Stimulated activated naive CD8-positive, alpha-beta T cell treated with anti-CD3 and anti-CD28 coated beads, Interleukin-15, Interleukin-2, amounts not matched to agents 100 U/mL and 50 U/mL, for 24 hours (primary cell): ENCODE data around the gene SLC9A9.
A peak's percentile ranks its signal among the peaks of the same experiment; 100 is the strongest.

ENCODE experiments used
- ATAC-seq: fragments of 150-1000 bp; cut with Tn5 transposase; one replicate; pipeline ENCODE4 v1.10.0; 2021
- DNase-seq: peaks from one replicate; pipeline ENCODE4 v3.0.0; 2021

SLC9A9 gene

DNA sequence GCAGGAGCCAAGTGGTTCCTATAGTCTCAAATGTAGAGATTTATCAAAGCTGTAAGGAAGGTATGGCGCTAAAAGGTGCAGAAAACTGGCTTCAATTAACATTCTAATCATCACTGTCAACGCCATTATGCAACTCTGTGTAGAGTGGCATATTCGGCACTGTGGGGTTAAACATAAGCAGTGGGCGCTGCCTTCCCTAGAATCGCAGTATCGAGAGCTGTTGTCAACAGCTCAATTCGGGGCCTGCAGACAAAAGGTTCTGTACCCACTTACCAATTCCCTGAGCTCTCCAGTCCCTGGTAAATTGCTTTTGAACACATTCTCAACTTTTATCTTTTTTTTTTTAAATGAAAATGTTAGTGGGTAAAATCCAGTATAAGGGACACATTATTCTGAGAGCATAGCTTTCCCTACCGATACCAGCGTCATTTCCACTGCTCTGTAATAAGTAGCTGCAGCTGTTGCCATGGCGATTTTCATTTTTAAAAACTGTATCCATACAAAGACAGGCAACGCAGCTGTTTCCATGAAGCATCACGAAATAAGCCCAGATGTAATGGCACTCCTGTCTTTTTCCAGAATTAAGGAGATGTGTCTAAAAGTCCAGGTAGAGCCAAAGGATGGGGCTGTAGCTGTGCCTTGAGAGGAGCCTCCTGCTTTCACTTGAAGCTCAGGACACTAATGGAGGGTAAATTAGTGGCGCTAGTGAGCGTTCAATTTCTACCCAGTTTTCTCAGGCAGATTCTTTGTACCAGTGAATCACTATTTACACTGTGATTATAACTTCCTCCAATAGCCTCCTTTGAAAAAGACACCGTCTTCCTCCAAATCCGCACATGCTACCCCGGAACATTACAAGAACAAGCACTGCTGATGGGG lies 250.3 kb downstream of the SLC9A9 start:
- no peak for ATAC-seq

DNA sequence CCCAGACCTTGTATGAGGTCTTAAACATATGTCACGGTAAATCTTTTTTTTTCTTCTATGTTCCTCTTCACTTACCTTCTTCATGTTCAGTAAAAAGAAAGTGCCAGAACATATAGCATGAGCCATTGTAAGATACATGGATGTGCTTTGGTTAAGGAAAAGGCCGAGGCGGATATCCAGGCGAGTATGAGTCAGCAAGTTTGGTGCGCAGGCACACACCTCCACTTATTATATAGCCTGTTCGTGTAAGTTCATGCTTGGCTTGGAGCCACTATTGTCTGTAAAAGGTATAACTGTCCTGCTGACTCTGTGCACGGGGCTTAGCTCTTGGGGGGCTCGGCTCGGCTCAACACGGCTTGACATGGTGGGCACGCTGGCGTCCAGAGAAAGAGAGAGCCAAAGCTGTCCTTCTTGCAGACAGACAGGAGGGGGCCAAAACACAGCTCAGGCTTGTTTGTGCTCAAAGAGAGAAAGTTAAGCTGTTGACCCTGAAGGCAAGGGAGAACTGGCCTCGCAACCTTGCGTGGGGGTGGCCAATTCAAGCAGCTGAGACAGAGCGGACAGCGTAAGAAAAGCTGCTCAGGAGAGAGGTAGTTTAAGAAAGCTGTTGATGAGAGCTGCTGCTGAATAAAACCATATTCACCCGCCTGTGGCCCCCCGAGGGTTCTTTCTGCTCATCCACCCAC lies 251.2 kb downstream of the SLC9A9 start:
- DNase-seq: no peak
- ATAC-seq: no peak

More for the DNA sequence above, 250.3 kb downstream of the SLC9A9 start:
- DNase-seq: no peak

DNA sequence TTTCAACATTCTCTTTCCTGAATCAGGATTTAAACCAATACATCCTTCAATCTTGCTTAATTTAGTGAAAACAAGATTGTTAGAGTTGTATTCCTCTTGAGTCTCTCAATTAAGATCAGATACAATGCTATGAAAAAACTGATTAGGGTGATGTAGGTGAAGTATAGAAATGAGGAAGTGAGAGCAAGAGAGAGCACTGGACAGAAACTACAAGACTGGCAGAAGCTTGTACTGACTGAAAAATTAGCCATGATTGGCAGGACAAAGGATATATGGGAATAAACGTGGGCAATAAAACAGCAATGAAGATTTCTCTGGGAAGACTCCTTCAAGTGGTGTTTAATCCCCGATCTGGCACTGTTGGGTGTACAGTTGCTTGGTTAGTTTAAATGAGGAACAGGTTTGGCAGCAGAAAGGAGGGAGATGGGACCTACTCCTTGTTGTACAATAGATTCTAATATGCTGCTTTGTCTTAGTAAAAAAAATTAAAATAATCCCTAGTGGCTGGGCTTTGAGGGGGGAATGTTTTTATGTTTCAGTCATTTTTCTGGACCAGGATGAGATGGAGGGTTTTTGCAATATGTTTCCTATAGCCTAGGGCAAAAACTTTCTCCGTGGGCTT lies 252.7 kb downstream of the SLC9A9 start:
- no peak for ATAC-seq
- DNase-seq: no peak

DNA sequence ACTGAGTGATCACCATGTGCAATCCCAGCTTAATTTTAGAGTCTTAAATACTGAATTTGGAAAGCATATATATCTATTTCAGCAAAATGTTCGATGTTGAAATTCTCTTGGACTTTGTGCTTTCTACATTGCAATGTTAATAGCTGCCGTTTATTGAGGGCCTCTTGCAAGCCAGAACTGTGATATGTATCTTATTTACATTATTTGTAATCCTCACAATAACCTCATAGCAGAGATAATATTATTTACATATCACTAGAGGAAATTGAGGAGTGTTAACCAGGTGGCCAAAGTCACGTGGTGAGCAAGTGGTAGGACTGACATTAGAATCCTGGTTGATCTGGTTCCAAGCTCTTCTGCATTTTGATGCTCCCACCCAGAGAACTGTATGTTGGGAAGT lies 254.1 kb downstream of the SLC9A9 start:
- ATAC-seq: no peak

DNA sequence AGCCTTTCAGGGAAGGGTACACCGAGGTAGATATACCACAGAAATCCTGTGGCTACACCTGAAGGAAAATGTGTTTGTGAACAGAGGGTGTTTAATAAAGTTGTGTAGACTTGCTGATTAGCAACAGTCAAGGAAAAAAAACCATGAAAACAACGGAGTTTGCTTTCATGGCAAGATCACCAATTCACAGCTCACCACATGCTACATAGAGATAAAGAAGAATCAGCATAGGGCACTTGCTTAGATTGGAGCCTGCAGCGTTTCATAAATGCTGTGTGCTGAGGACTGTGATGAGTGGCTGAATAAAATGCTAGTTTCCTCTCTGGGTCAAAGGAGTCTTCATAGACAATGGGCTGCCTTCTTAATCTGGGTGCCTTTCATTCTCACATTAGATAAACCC lies 257.6 kb downstream of the SLC9A9 start:
- ATAC-seq (no peak), DNase-seq (no peak)

More for the DNA sequence above, 254.1 kb downstream of the SLC9A9 start:
- DNase-seq: no peak

DNA sequence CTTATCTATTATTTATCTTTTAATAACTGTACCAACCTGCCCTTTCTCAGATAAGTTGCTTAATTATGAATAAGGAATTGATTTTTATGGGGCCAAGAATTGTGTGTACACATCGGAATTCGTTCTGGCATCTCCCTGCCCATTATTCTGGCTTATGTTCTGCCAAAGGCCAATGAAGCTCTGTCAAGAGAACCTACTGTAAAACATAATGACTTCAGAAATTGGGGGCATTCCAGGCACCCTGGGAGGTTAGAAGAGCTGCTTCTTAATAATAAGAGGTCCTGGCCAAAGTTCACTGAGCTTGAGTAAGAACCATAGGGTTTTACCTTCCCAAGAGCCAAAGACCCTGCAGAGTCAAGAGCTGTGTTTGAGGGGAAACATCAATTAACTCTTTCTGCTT lies 261.7 kb downstream of the SLC9A9 start:
- no peak for ATAC-seq
- DNase-seq: no peak

DNA sequence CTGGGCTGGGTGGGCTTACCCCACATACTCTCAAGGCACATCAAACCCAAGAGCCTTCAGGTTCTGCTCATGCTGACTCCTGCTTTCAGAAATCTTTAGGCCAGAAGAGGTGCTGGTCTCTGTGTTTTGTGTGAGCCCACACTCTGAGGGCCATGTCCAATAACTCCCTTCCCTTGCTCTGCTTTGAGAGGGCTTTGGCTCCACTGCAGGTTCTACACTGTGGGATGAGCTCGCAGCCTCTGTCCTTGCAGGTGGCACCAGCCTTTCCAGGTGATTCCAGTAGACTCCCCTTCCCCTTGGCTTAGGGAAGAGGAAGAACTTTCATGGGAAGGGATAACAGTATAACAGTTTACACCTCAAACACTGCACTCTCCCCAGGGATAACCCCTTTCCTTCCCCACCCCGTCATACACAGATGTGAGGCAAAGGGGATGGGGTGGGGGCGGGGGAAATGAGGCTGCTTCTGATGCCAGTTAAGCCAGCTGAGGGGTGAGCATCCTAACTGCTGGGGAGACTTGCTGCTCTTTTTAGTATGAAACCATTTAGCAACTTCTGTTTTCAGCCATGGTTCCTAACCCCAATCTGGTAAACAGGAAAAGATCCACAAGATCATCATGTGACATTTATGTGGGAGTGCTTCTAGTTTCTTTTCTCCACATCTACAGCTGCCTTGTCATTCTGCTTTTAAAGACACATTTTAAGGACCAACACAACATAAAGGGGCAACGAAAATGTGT lies 262.4 kb downstream of the SLC9A9 start:
- ATAC-seq: peak; percentile 42

DNA sequence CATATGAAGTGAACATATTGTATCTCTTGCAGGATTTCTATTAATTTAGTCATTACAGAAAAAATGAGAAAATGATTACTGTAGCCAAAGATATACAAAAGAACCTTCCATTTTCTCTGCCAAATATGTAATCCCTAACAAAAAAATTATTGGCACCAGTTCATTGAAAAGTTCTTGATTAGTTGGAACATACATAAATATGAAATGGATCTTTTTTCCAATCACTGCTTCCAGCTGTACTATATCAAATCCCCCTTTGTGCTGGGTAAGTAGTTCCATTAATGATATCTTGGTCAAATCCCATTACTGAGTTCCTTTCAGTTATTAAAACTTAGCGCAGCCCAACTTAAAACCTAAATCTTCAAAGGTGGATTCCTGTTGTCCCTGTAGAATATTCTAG lies 263.8 kb downstream of the SLC9A9 start:
- ATAC-seq: no peak
- DNase-seq: no peak

More for the DNA sequence above, 262.4 kb downstream of the SLC9A9 start:
- peak; percentile 6 for DNase-seq

DNA sequence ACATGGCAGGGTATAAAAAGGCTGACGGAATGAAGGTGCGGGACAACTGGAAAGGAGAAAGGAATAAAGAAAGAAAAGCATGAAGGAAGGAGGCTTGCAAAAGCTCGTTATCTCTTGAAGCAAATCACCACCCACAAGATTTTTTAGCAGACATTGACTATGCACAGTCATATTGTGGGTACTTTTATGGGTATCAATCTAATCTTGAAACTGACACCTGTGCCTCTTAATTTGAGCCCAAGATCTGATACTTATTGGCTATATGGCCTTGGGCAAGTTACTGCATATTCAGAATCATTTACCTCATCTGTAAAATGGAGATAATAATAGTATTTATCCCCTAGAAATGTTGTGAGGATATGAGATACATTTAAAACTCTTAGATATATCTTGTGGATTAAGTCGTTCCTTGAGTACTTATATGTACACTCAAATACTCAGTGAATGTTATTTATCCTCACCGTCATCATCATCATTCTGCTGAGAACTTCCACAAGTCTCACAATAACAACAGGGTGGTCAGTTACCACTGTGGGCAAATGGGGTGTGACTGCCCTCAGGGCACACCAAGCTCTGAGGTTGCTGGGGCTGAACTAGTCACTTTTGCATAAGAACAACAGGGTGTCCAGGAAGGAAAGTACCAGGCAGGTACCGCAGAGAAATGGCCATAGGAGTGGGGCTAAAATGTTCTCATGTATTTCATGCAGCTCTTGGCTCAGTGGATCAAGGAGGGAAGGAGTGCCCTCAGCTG lies 266.1 kb downstream of the SLC9A9 start:
- ATAC-seq: no peak
- DNase-seq: no peak

DNA sequence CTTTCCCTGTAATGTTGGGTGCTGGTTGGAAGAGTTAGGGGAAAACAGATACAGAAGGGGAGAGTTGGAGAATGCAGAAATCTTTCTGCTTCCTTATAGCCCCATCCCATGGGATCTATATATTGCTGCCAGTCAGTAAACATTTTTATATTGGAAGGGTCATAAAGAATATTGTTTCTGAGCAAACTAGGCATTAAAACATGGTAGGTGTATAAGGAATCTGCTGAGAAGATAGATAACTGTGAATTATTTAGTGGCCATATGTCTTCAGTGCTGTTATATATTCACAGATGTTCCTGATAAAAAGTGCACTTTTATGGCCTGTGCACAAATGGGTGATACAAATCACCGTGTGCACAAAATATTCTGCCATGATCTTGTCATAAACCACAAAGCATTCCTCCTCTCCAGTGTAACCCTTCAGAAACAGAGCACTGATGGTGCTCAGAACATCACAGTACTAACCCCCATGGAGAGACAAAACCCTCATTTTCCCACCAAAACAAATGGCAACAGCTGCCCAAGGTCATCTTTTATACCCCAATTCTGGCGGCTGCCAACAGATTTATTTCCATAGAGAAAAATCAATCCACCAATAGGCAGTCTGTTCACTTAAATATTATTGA lies 269.3 kb downstream of the SLC9A9 start:
- ATAC-seq: no peak

DNA sequence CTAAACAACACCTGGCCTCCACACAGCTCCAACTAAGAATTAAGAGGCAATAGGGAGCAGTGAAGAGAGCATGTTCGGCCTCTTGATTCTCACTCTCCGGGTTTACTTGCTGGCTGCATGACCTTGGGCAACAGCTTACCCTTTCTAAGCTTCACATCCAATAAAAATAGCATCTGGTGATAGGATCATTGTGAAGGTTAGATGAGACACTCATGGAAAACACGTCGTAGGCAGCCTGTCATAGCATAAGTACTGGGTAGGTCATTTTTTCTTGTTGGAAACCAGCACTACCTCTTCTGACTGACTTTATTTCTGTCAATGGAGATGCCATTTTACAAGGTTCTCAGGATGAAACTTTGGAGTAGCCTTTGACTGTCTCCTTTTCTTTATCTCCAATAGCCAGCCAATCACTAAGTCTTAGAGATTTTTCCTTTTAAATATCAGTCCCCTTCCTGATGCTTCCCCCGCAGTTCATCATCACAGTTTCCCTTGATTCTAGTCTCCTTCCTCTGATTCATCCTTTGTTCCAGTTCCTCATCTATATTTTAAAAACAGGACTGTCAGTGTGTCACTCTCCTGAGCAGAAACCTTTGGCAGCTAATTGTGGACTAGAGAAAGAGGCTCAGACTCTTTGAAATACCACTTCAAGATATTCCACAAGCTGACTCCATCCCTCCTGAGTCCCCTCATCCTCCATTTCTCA lies 271.5 kb downstream of the SLC9A9 start:
- DNase-seq (no peak), ATAC-seq (no peak)

More for the DNA sequence above, 269.3 kb downstream of the SLC9A9 start:
- DNase-seq: no peak

DNA sequence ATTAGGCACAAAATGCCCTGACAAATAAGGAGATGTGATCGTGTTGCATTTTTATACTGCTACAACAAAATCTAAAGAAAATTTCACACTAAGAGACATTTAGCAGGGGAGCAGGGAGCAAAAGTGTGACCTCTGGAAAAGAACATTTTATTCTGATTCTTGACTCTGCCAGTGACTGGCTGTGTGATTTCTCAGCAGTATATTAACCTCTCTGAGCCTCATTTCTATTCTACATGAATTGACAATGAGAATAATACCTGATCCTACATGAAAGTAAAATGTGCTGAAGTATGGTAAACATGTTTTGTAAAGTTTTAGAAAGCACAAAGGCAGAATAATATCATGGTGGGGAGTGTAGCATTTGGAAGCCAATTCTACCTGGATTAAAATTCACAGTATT lies 273.3 kb downstream of the SLC9A9 start:
- no peak for DNase-seq
- ATAC-seq: no peak

DNA sequence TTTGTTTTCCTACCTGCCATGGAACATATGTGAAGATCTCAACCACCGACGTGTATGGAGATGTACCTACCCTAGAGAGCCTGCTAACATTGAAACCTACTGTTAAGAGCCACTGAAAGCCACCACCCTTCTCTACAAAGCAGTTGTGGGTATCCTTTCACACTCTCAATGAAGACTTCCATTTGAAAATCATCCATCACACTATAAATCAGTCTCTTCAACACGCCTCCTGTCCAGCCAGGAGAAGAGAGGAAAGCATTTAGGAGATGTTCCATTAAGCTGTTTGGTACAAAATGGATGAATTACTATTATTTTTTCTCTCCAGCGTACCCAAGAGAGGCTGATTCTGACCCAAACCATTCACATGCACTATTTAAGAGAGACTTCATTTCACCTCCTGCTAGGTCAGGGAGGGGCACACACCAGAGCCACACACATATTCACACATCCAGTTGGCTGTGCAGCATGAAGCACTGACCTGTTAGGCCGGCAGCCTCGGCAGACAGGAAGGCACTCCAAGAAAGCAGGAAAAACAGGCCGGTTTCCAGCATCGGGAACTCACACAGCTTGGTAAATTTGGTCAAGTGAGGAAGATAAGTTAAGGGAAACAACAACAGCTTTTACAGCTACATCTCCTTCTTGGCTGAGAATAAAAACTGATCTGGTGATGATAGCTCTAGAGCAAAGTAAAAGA lies 274.5 kb downstream of the SLC9A9 start:
- DNase-seq: no peak
- ATAC-seq: no peak

DNA sequence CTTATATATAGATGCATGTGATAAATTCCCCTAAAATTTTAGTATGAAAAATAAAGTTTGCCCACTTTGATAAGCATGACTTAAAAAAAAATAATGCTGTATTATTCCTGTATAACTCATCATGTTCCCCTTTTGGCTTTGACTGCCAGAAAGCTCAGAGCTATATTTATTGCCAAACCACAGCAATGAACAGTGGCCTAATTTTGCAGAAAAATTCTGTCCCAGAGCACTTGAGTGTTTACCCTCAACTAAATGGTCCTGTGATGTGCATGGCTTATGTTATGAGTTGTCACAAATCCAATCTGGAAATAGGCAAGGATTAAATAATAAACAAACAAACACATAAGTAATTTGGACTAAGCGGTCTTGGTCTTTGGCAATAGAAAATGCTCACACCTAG lies 276.7 kb downstream of the SLC9A9 start:
- DNase-seq (no peak), ATAC-seq (no peak)

DNA sequence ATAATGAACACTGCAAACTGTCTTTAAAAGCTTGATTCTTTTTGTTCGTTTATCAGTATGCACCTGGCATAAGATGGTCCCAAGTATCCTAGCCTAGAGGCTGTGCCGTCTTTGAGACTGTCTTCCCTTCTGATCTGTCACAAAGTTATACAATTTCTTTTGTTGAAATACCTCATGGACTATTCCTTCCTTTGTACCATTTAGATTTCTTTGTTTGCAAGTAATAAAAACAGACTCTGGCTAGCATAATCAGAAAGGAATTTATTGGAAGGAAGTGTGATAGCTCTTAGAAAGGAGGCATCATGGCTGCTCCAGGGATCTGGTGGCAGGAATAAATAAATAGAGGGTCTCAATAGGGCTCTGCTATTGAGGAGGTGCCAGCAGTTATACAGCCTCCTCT lies 280.4 kb downstream of the SLC9A9 start:
- no peak for ATAC-seq
- no peak for DNase-seq

DNA sequence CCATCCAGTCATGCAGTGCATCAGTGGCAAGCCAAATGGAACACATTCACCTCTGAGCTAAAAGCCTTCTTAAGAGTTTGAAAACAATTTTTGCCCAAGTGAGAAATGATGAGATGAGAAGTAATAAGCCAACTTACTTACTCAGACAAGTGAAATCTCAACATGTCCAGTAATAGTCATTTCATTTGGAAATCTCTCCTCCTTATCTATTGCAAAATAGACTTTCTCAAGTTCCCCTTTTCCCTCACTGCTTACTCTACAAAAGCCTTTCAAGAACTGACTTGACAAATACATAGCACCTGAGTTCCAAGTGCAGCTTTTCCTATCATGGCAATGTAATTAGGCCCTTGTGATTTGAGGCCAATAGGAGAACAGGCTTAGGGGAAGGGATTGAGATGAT lies 282.3 kb downstream of the SLC9A9 start:
- no peak for DNase-seq
- ATAC-seq: no peak

DNA sequence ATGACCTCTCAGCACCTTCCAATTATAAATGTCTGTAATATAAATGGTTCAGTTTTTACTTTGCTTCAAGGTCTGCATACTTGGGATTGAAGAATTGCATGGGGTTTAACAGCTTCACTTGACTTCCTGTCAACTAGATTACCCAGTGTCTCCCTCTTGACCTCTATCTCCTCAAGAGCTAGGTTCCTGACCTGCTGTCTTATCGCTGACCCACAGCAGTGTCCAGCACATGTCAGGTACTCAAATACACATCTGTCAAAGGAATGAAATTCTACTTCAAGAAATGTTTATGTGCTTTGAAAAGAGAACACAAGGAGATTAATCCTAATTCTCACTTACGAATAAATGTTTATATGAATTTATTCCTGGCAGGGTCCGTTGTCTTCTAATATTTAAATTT lies 284.5 kb downstream of the SLC9A9 start:
- ATAC-seq (no peak), DNase-seq (no peak)

DNA sequence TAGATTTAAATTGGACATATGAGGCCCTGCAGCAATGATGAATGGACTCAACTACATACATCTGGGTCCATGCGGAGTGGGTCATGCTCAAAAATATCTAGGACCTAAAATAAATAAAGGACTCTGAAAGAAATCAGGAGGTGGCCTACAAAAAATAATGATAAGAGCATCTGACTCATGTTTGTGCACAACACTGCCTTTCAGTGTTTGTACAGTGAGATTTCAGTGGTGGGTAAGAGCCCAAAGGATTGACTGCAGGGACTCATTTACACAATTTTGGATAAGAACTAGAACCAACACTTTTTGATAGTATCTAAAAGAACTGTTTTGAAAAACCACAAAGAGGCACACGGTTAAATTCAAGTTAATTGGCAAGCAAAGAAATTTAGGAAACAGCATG lies 285.5 kb downstream of the SLC9A9 start:
- DNase-seq: no peak
- no peak for ATAC-seq

DNA sequence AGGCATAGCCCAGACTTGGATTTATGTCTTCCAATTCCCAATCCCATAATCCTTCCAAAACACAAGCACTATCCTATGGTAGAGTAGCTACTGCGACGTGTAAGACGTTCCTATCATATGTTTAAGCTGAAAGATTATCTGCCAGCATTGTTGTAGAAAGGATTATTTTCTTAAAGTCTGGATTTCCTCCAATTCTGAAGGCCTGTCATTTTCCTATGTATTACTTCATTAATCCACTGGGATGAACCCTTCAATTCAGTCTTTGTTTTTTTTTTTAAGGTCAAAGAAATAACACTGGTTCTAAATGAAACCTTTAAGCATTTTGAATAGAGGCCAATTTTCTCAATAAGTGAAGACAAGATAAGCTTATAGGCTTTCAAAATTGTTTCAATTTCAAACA lies 289.0 kb downstream of the SLC9A9 start:
- no peak for ATAC-seq
- no peak for DNase-seq

DNA sequence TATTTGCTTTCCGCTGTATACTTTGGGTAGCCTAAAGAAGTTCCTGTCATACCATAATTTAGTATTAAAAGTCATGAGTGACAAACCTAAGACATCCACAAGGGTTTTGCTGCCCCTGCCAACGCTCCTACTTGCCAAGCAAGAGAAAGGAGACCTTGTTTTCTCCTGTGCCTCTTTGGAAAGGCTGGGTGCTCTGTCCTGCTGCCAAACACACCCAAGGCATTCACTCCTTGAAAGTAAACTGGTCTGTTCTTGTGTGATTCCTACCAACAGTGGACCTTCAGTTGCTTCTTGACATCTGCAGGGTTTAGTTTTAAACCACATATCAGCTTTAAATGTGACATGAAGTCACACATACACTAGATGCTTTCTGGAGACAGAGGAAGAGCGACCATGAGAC lies 295.4 kb downstream of the SLC9A9 start:
- ATAC-seq: no peak

More for the DNA sequence above, 295.4 kb downstream of the SLC9A9 start:
- DNase-seq: no peak
